ENCODE results near the gene SOX8.

The SOX8 gene
- total RNA-seq = 2.7 to 7.3 (median 3.1) reads per million in 3 donors

DNA sequence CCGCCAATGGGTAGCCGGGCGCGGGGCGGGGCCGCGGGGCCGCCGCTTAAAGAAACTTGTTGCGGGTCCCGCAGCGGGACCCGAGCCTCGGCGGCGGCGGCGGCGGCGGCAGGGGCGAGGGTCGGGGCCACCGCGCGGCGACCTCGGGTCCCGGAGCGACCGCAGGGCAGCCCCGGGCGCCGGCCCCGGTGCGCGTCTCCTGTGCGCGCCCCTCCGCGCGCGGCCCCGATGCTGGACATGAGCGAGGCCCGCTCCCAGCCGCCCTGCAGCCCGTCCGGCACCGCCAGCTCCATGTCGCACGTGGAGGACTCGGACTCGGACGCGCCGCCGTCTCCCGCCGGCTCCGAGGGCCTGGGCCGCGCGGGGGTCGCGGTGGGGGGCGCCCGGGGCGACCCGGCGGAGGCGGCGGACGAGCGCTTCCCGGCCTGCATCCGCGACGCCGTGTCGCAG, at the start of gene SOX8:
Gene SOX8 (plus strand): TSS at position 76 of the 450 bp plus-strand sequence. CDS start 153 bp downstream, at position 229.
- H3K27ac ChIP-seq (ENCODE audit: insufficient read depth, low read length, poor library complexity, severe bottlenecking) = peak within 1 kb of the TSS; percentile 32

DNA sequence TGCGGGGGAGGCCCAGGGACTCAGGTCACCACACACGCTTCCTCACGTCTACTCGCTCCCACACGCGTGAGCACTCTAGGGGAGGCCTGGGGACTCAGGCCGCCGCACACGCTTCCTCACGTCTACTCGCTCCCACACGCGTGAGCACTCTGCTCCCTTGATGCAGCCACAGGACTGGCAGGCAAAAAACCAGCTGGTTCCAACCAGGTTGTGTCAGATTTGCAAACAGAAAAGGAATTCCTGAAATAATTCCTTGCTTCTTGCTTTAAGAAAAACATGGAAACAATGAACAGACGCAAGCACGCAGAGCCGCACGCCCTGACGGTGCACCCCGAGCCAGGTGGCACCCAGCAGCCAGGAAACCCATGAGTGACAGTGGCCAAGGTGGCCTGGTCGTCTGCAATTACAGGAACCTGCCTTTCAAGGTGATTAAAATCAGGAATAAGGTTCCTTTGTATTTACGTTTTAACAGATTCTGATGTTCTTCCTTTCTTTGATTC, 48.7 kb upstream of the SOX8 start:
- no peak for DNase-seq
- Histone ChIP-seq H3K27me3 (replicated peaks; ENCODE audit: control insufficient read depth, insufficient read depth, low read length, poor library complexity, severe bottlenecking) (no peaks in the 10 kb centered on the region), H3K9me3 (ENCODE audit: control insufficient read depth, low read length) (no peaks in the 10 kb centered on the region), H3K36me3 (ENCODE audit: control insufficient read depth, insufficient read depth, low read length) (peaks cover 29% of the 10 kb centered on the region), H3K4me3 (ENCODE audit: insufficient read depth, low read depth, low read length, poor library complexity, severe bottlenecking) (no peak overlapping the region), H3K4me1 (ENCODE audit: control insufficient read depth, insufficient read depth, low read length, poor library complexity, severe bottlenecking) (no peaks in the 10 kb centered on the region), H3K27ac (ENCODE audit: insufficient read depth, low read length, poor library complexity, severe bottlenecking) (no peak overlapping the region)

More for the DNA sequence above, at the start of gene SOX8:
- H3K36me3 ChIP-seq (ENCODE audit: control insufficient read depth, insufficient read depth, low read length) = no peaks in the 10 kb centered on the region
- H3K4me1 ChIP-seq (ENCODE audit: control insufficient read depth, insufficient read depth, low read length, poor library complexity, severe bottlenecking) = peaks cover 22% of the 10 kb centered on the region
- H3K27me3 ChIP-seq (replicated peaks; ENCODE audit: control insufficient read depth, insufficient read depth, low read length, poor library complexity, severe bottlenecking) = no peaks in the 10 kb centered on the region
- H3K9me3 ChIP-seq (ENCODE audit: control insufficient read depth, low read length) = no peaks in the 10 kb centered on the region
- H3K4me3 ChIP-seq (ENCODE audit: insufficient read depth, low read depth, low read length, poor library complexity, severe bottlenecking) = peak within 1 kb of the TSS; percentile 71
- DNase-seq = no peak

DNA sequence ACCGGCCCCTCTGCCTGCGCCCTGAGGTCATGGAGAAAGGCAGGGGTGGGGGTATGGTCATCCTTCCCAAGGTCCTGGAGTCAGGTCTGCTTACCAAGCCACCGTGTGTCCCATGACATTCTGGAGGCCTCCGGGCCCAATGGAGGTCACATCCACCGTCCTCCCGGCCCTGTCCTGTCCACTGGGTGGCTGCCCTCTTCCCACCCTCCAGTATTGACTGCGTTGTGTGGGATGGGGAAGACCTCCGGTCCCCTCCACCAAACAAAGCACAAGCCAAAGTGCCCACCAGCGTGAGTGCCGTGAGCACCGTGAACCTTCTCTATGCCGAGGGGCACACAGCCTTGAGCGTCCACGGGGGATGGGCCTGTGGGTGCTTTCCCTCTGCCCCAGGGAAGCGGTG, 48.0 kb upstream of the SOX8 start:
- DNase-seq = no peak
- no peak overlapping the region for H3K27ac ChIP-seq (ENCODE audit: insufficient read depth, low read length, poor library complexity, severe bottlenecking)
- H3K4me3 ChIP-seq (ENCODE audit: insufficient read depth, low read depth, low read length, poor library complexity, severe bottlenecking) = no peak overlapping the region
- H3K9me3 ChIP-seq (ENCODE audit: control insufficient read depth, low read length) = no peaks in the 10 kb centered on the region
- no peaks in the 10 kb centered on the region for H3K4me1 ChIP-seq (ENCODE audit: control insufficient read depth, insufficient read depth, low read length, poor library complexity, severe bottlenecking)
- peaks cover 29% of the 10 kb centered on the region for H3K36me3 ChIP-seq (ENCODE audit: control insufficient read depth, insufficient read depth, low read length)
- no peaks in the 10 kb centered on the region for H3K27me3 ChIP-seq (replicated peaks; ENCODE audit: control insufficient read depth, insufficient read depth, low read length, poor library complexity, severe bottlenecking)

DNA sequence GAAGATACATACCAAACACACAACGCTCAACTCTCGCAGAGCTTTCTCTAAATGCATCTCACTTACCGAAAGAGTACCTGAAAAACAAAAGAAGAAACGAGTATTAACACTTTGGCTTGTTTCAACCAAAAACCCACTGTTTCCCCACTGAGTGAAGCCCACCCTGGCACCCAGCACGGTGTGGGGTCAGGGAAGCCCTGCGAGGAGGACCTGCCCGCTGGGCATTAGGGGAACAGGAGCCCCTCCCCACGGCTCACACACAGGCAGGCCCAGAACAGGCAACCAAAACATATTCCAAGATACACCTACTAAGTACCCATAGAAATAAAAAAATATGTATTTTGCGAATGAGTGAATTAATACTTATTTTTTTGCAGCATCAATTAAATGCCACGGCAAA, 47.4 kb upstream of the SOX8 start:
- no peaks in the 10 kb centered on the region for H3K4me1 ChIP-seq (ENCODE audit: control insufficient read depth, insufficient read depth, low read length, poor library complexity, severe bottlenecking)
- DNase-seq = no peak

DNA sequence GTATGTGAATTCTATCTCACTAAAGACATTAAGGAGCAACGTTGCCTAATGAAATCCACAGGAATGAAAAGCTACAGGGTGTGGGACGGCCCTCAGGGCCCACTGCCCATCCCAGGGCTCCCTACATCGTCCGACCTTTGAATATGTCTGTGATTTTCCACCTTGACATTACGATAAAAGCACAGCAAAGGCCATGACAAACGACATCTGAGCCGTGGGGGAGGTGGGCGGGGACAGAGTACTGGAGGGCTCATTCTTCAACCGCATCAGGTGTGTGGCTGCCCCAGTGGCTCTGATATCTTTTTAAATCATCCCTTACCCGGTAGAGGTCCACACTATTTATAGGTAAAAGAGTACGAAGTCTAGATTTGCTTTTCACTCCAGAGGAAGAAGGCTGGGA, 45.9 kb upstream of the SOX8 start:
- no peaks in the 10 kb centered on the region for H3K4me1 ChIP-seq (ENCODE audit: control insufficient read depth, insufficient read depth, low read length, poor library complexity, severe bottlenecking)
- H3K36me3 ChIP-seq (ENCODE audit: control insufficient read depth, insufficient read depth, low read length) = peaks cover 25% of the 10 kb centered on the region
- H3K9me3 ChIP-seq (ENCODE audit: control insufficient read depth, low read length) = no peaks in the 10 kb centered on the region
- DNase-seq = no peak
- no peaks in the 10 kb centered on the region for H3K27me3 ChIP-seq (replicated peaks; ENCODE audit: control insufficient read depth, insufficient read depth, low read length, poor library complexity, severe bottlenecking)
- no peak overlapping the region for H3K4me3 ChIP-seq (ENCODE audit: insufficient read depth, low read depth, low read length, poor library complexity, severe bottlenecking)
- no peak overlapping the region for H3K27ac ChIP-seq (ENCODE audit: insufficient read depth, low read length, poor library complexity, severe bottlenecking)

More for the DNA sequence above, 47.4 kb upstream of the SOX8 start:
- Histone ChIP-seq H3K27ac (ENCODE audit: insufficient read depth, low read length, poor library complexity, severe bottlenecking) (no peak overlapping the region), H3K4me3 (ENCODE audit: insufficient read depth, low read depth, low read length, poor library complexity, severe bottlenecking) (no peak overlapping the region), H3K9me3 (ENCODE audit: control insufficient read depth, low read length) (no peaks in the 10 kb centered on the region), H3K36me3 (ENCODE audit: control insufficient read depth, insufficient read depth, low read length) (peaks cover 29% of the 10 kb centered on the region), H3K27me3 (replicated peaks; ENCODE audit: control insufficient read depth, insufficient read depth, low read length, poor library complexity, severe bottlenecking) (no peaks in the 10 kb centered on the region)

DNA sequence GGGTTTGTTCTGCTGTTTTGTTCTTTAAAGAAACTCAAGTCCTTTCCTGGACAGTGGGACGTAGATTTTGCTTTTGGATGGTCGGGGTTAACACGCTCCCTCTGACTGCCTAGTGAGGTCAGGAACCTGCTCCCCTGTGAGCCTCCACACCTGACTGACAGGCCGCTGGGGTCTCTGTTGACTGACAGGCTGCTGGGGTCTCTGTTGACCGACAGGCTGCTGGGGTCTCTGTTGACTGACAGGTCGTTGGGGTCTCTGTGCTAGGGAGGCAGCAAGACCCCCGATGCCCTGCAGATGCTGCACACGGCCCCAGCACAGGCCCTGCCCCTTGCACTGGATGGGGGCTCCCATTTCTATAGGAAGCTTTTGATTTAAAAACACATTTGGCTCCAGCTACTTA, 44.3 kb upstream of the SOX8 start:
- Histone ChIP-seq H3K4me3 (ENCODE audit: insufficient read depth, low read depth, low read length, poor library complexity, severe bottlenecking) (no peak overlapping the region), H3K27ac (ENCODE audit: insufficient read depth, low read length, poor library complexity, severe bottlenecking) (no peak overlapping the region), H3K4me1 (ENCODE audit: control insufficient read depth, insufficient read depth, low read length, poor library complexity, severe bottlenecking) (no peaks in the 10 kb centered on the region), H3K27me3 (replicated peaks; ENCODE audit: control insufficient read depth, insufficient read depth, low read length, poor library complexity, severe bottlenecking) (no peaks in the 10 kb centered on the region), H3K9me3 (ENCODE audit: control insufficient read depth, low read length) (peaks cover 6% of the 10 kb centered on the region), H3K36me3 (ENCODE audit: control insufficient read depth, insufficient read depth, low read length) (peaks cover 23% of the 10 kb centered on the region)
- DNase-seq = no peak

DNA sequence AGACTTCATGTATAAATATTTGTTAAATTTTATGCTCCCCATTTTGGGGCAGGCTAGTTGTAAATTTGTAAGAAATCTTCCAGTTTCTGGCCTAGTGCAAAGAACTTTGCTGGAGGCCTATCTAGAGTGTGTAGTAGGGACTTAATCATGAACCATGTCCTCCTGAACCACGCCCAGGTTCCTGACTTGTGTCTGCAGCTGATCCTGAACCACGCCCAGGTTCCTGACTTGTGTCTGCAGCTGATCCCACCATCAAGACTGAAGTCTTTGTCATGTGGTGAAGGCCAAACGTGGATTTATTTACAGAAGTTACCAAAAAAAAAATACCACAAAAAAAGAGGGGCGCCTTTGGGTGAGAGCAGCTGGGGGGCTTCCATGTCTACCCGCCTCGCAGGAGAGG, 43.8 kb upstream of the SOX8 start:
- Histone ChIP-seq H3K36me3 (ENCODE audit: control insufficient read depth, insufficient read depth, low read length) (peaks cover 21% of the 10 kb centered on the region), H3K9me3 (ENCODE audit: control insufficient read depth, low read length) (peaks cover 10% of the 10 kb centered on the region), H3K27me3 (replicated peaks; ENCODE audit: control insufficient read depth, insufficient read depth, low read length, poor library complexity, severe bottlenecking) (no peaks in the 10 kb centered on the region), H3K4me1 (ENCODE audit: control insufficient read depth, insufficient read depth, low read length, poor library complexity, severe bottlenecking) (no peaks in the 10 kb centered on the region), H3K4me3 (ENCODE audit: insufficient read depth, low read depth, low read length, poor library complexity, severe bottlenecking) (no peak overlapping the region), H3K27ac (ENCODE audit: insufficient read depth, low read length, poor library complexity, severe bottlenecking) (no peak overlapping the region)
- no peak for DNase-seq

DNA sequence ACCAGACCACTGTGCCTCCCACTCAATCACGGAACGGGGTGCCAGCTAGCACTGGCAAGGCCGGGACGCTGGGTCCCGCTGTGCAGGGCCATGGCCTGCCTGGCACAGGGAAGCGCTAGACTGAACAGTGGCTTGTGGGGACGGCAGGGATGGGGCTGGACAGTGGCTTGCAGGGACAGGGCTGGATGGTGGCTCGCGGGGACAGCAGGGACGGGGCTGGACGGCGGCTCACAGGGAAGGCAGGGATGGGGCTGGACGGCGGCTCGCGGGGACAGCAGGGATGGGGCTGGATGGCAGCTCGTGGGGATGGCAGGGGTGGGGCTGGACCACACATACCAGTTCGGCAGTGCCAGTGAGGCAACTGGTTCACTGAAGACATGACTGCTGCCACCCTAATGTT, 43.4 kb upstream of the SOX8 start:
- no peaks in the 10 kb centered on the region for H3K4me1 ChIP-seq (ENCODE audit: control insufficient read depth, insufficient read depth, low read length, poor library complexity, severe bottlenecking)
- H3K27ac ChIP-seq (ENCODE audit: insufficient read depth, low read length, poor library complexity, severe bottlenecking) = no peak overlapping the region
- peaks cover 17% of the 10 kb centered on the region for H3K36me3 ChIP-seq (ENCODE audit: control insufficient read depth, insufficient read depth, low read length)
- H3K4me3 ChIP-seq (ENCODE audit: insufficient read depth, low read depth, low read length, poor library complexity, severe bottlenecking) = no peak overlapping the region
- no peaks in the 10 kb centered on the region for H3K27me3 ChIP-seq (replicated peaks; ENCODE audit: control insufficient read depth, insufficient read depth, low read length, poor library complexity, severe bottlenecking)
- peaks cover 10% of the 10 kb centered on the region for H3K9me3 ChIP-seq (ENCODE audit: control insufficient read depth, low read length)
- no peak for DNase-seq

DNA sequence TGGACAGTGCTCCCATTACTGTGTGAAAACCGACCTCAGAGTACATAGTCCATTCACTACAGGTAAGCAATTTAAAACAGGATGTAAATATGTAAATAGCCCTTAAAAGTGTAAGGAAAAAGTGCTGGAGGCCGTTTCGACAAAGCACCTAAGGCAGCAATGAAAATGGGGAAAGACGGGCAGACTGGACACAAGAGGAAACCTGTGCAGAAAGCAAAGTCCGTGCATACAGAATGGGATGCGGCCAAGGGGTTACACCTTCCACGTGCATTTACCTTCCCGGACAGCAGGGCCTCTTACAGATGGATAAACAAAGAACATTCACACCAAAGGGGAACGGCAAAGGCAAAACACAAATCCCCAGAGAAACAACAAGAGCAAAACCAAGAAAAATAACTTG, 42.8 kb upstream of the SOX8 start:
- Histone ChIP-seq H3K4me3 (ENCODE audit: insufficient read depth, low read depth, low read length, poor library complexity, severe bottlenecking) (no peak overlapping the region), H3K9me3 (ENCODE audit: control insufficient read depth, low read length) (peaks cover 10% of the 10 kb centered on the region), H3K27me3 (replicated peaks; ENCODE audit: control insufficient read depth, insufficient read depth, low read length, poor library complexity, severe bottlenecking) (no peaks in the 10 kb centered on the region), H3K36me3 (ENCODE audit: control insufficient read depth, insufficient read depth, low read length) (peaks cover 10% of the 10 kb centered on the region), H3K27ac (ENCODE audit: insufficient read depth, low read length, poor library complexity, severe bottlenecking) (no peak overlapping the region), H3K4me1 (ENCODE audit: control insufficient read depth, insufficient read depth, low read length, poor library complexity, severe bottlenecking) (no peaks in the 10 kb centered on the region)
- DNase-seq = no peak

DNA sequence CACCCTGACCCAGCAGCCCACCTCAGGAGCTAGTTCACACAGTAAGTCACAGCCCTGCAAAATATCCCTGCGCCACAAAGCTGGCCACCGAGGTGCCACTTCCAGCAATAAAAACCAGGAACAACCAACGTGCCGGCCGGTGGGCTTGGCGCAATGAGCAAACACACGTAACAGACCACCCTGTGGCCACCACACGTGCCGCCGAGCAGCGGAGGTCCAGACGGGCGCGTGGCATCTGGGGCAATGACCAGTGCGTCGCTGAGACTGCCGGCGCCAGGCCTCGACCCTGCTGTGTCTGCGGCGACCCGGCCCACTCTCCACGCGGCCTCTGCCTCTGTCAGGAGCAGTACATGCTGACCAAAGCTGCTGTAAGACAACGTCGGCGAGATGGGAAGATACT, 42.3 kb upstream of the SOX8 start:
- H3K27ac ChIP-seq (ENCODE audit: insufficient read depth, low read length, poor library complexity, severe bottlenecking) = no peak overlapping the region
- no peaks in the 10 kb centered on the region for H3K27me3 ChIP-seq (replicated peaks; ENCODE audit: control insufficient read depth, insufficient read depth, low read length, poor library complexity, severe bottlenecking)
- peaks cover 7% of the 10 kb centered on the region for H3K36me3 ChIP-seq (ENCODE audit: control insufficient read depth, insufficient read depth, low read length)
- DNase-seq = no peak
- peaks cover 10% of the 10 kb centered on the region for H3K9me3 ChIP-seq (ENCODE audit: control insufficient read depth, low read length)
- no peak overlapping the region for H3K4me3 ChIP-seq (ENCODE audit: insufficient read depth, low read depth, low read length, poor library complexity, severe bottlenecking)
- no peaks in the 10 kb centered on the region for H3K4me1 ChIP-seq (ENCODE audit: control insufficient read depth, insufficient read depth, low read length, poor library complexity, severe bottlenecking)
